HG03095 (cell line): ENCODE measurements around the gene GOLT1A.

Source experiments
- ATAC-seq: cut with Tn5 transposase; IDR thresholded peaks from one replicate; pipeline ENCODE4 v1.9.1; 2021; ENCODE audit warnings: moderate library complexity; ENCODE audit not compliant: unreplicated experiment

The GOLT1A gene, protein sequence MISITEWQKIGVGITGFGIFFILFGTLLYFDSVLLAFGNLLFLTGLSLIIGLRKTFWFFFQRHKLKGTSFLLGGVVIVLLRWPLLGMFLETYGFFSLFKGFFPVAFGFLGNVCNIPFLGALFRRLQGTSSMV

DNA sequence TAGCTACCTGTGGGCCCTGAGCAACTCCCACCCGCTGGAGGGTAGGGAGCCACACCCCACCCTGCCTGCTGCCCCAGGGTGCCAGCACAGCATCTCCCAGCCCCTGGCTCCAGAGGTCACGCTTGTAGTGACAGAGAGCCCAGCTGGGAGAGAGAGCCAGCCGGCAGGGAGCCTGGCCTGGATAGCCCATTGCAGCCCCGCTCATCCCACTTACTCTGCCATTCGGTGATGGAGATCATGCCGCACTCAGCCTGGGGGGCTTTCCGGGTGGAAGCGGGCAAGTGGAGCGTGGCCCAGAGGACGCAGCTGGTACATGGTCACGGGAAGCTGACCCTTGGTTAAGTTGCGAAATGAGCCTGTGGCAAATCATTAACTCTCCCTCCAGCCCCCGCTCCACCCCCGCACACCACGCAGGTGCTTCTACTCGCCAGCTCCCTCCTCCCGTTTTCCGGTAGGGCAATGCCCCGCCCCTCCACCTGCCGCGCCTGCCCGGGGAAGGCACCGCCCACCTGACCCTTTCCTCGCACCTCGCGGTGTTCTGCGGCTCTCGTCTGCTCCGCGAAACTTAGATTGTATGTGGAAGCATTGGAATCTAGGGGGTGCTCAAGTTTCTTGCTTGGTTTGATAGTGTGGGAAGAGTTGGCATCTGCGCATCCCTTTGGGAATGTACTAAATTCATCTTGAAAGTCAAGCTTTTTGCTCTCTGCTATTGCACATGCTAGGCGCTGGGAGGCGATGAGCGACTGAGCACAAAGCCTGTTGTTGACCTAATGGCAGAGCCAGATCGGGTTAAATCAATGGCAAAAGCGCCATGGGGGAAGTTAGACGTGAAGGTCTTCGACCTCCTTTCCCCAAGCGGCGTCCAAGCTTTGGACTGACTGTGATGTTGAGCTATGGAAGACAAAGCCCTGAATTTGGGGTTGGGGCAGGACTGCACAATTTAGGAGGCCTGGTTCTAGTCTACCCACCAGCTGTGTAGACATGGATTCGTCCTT, at the start of gene GOLT1A:
GOLT1A (minus strand) TSS at position 321 of the 995 bp plus-strand sequence; CDS start at position 239, 82 bp downstream.
- peak; percentile 67 for ATAC-seq

DNA sequence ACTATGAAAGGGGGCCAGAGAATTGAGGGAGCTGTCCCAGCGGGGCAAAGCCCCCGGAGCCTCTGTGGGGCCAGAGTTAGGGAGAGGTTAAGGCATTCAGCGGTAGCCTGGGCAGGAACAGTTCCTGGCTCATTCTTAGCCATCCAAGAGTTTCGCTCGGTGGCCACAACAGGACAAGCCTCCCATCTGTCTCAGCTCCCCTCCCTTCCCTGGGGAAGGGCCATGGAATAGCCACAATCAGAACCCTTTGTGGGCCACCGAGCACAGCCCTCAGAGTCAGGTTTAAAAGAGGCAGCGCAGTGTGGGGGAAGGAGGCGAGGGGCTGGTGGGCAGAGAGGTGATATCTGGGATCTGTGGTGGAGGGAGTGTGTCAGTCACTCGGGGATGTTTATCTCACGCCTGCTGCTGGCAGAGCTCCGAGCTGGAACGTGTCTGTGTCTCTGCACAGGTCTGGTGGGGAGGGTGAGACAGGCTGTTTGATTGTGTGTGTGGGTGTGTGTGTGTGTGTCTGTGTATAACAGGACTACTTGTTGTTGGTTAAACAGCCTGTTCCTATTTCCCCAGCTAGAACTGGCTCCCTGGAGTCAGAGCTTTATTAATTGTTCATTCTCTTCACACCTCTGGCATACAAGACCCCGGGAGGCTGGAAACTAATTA, 49.6 kb upstream of the GOLT1A start:
- no peak for ATAC-seq

DNA sequence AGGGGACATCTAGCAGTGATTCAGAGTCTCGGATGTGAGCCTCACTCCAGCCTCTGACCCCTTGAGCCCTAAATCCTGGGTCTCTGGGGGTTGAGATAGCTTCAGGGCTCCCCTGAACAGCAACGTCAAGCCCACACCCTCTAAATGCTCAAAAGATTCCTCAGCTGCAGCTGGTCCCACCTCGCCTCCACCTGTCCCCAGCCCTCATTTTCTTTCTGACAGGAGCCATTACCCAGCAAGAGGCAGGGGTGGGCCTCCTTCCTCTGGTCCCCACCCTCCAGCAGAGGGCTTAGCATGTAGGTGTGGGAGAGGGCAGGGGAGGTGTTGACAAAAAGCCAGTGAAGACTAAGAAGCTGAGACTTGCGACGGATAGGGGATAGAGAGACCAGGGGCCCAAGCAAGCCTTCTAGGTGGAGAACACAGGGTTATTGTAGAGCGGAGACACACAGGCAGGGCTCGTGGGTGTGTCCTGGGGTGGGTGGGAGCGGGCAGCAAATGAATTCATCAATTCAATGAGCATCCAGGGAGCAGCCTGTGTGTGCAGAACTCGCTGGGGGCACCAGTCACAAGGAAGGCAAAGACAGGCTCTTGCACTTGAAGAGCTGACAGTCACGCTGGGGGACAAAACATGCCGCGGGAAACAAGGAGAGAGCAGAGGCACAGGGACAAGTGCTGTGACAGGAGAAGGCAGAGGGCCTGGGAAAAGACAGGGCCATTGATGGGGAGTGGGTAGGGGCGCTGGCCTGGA, 48.9 kb upstream of the GOLT1A start:
- no peak for ATAC-seq

DNA sequence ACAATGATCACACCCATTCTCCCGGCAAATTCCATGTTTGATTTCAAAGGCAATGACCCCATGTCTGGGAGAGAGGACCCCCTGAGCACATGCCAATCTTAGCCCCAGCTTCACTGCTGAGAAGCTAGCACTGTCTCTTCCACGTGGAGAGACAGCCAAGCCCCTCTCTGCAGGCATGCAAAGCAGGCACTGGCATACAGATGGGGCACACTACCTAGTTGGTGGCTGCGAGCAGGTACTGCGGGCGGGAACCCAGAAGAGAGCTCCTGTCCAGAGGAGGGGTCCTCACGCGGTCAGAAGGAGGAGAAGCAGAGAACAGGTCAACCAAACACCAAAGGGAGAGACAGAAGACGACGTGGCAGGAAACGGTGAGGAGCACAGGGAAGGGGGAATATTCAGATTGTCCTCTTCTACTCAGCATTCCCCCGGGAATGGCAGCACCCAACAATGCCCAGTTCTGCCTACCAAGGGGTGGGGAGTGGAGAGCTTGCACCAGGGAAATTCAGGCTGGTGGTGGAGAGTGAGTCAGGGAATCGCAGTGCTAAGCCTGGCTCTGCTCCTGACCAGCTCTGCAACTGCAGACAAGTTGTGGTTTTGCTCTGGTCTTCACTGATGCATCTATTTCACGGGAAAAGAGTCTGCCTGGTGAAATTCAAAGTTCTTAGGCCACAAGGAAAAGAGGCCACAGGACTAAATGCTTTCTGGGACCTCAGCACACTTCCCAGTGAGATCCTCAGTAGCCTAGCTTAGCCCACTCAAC, 48.1 kb upstream of the GOLT1A start:
- no peak for ATAC-seq

DNA sequence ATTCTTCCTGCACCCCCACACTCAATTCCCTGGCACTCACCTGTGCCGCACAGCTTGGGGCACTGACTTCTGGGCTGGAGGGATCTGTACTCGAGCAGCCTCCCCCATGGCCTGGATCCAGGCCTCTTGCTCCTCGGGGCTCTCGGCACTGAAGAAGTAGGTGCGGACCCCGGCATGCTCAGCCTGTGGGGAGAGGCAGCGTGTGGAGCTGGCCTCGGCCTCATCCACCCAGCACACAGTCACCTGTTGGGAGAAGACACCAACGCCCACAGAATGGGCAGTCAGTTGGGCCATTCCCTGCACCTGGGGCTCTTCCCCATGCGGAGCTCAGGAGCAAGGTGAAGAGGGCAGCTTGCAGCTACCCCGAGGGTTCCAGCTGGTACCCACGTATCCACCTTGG, 47.5 kb upstream of the GOLT1A start:
- ATAC-seq: no peak

DNA sequence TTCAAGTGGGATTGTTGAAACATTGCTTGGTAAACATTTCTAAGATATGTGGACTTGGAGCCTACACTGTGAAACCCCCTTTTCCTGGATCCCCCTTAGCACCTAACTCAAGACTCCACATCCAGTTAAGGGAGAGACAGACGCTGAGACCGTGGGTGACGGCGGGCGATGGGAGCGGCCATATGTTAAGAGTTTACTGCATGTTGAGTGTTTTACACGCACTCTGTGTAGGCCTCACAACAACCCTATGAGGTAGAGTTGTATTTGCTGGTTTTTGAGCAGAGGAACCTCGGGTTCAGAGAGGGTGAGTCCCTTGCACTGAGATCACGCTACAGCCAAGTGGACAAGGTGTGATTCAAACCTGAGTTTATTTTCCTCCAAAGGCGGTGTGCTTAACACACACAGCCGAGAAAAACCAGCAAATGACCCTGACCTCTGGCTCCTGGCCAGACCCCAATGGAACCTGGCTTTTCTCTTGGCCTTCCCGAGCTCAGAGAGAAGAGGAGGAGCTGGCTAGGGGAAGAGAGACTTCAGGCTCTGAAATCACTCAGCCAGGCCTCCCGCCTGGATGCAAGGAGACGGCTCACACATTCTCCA, 46.9 kb upstream of the GOLT1A start:
- no peak for ATAC-seq

DNA sequence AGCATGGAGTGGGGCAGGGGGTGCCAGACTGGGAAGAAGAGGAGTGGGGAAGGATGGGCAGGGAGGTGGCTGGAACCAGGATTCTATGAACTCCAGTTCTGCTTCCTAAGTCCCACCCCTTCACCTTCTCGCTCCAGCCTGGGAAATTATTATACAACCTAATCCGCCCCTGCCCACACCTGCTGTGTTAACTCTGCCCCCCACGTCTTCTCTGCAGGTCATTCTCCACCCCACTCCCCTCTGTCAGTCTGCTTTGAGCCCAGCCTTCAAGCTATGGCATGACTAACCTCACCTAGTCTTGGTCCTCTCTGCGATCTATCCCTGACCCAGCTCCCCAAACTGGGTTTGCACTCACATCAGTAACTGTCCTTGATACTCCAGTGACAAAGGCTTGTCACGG, 46.0 kb upstream of the GOLT1A start:
- ATAC-seq: no peak

DNA sequence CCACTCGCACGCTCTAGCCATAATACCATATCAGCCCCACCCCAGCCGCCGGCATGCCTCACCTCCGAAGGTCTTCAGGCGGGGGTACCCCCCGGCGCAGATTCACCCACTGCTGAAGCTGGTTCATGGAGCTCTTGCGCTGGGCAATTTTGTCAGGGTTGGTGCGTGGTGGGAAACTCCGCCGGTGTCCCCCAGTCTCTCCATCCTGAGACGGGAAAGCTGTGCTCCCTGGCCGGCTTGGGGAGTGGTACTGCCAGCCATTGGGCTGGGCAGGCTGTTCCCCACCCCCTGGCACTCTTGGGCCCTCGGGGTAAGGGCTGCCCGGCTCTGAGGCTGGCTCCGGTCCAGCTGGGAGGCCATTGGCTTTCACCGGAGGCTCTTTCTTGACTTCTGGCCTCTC, 45.4 kb upstream of the GOLT1A start:
- no peak for ATAC-seq

DNA sequence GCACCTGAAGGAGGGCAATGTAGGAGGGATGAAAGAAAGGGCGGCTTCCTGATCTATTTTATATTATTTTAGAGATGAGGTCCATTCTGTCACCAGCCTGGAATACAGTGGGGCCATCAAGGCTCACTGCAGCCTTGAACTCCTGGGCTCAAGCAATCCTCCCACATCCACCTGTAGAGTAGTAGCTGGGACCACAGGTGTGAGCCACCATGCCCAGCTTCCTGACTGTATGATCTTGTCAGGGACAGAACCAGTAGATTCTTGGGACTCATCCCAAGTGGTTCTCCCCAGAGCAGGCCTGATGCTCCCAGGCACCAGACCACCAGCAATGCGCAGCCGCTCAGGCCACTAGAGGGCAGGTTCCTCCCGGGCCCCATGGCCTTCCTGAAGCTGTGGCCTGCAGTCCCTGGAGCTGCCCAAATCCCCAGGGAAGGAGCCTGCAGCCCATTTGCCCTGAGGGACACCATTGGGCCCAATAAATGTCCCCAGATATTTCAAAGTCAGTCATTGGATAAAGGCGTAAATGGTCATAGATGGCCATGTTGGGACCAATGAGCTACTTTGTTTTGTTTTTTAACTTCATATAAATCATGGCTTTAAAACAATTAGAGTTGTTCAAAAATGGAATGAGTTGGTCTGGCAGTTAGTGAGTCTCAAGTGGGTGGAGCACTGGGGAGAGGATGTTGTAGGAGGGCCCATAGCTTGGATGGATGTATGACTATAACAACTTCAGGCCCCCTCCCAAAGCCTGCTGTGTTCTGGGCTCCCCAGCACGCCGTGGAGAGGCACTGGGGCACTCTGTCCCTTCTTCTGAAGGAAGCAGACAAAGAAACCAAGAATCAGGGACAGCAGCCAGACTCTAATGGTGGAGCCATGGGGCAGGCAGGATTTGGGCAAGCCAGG, 44.7 kb upstream of the GOLT1A start:
- no peak for ATAC-seq

DNA sequence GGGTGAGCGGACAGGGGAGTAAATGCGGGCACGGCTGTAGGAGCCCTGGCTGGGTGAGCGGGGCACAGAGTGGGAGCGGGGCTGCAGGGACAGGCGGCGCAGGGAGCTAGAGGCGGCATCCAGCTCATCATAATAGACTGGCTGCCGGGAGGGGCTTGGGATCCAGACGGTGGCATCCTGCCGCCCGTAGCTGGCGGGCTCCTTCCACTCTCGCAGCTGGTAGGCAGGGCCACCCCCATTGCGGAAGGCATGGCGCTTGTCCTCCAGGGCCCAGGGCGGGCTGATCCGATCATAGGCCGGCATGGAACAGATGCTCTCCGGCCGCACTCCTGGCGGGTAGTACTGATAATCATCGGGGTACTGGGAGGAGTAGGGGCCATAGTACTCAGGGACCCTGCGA, 43.7 kb upstream of the GOLT1A start:
- ATAC-seq: no peak

DNA sequence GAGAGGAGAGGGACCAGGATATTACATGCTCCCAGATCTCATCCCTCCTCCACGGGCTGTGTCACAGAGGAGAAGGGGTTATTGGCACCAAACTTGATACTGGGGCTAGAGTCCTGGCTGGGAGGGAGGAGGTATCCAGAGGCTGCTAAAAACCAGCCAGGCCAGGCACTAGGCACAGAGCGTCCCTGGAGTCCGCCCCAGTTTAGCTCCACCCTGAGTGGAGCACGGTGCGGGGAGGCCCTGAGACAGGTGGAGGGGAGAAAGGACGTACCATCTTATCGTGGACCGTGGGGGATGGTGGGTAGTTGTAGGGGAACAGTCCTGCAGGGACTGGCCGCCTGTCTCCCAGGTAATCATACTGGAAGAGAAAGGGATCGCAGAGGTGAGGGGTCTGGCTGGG, 42.7 kb upstream of the GOLT1A start:
- ATAC-seq: no peak

DNA sequence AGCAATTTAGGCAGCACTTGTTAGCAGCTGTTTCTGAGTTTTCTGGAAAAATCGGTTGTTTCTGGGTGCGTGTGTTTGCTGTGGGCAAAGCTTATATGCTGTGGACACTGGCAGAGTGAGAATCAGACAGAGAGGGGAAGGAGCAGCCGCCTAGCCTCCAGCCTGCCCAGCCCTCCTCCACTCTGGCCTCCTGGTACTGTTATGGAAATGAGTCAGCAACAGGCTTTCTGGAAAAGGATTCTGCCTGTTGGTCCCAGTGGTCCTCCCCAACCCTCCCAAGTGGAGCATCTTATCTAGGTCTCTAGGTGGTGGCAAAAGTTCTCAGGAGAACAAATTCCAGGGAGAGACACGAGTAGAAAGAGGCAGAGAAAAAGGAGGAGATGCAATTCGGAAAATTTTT, 42.2 kb upstream of the GOLT1A start:
- ATAC-seq: no peak

DNA sequence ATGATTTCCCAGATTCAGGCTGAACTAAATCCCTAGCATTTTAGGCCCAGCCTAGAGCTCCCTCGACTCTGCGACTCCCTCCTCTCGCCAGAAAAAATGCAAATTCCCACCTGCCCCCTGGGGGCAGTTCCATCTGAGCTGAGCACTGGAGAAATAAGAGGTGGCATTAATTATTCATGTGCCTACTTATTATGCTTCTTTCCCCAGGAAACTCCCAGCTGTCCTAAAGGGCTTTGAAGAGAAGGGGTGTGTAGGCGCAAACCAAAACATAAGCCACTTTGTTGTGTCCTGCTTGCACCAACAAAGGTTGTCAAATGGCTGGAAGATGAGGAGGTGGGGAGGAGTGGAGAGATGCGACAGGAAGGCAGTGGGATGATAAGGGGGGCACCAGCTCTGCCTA, 41.4 kb upstream of the GOLT1A start:
- ATAC-seq: no peak

DNA sequence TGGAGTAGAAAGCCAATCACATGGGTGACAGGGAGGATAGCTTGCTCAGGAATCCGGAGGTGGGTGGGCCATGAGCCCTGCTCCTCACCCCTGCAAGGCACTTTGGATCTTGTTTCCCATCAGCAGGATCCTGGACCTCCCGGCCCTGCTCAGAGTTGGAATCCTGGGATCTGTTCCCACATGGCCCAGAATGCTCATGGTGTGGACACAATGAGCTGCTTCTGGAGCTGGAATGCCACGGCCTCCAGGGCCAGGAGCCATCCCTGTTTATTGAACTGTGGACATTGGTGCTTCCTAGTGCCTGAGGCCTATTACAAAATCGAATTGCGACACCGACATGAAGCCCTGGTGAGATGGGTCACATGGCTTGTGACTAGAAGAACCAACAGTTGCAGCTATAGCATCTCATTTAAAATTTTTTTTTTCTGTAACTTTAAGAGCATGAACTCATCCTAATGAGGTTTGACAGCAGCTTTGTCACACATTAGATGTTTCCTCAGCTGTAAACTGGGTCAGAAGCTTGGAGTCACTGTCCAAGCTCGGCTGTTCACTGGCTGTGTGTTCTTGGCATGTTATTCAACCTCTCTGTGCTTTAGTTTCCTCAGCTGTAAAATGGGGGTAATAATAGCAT, 40.4 kb upstream of the GOLT1A start:
- no peak for ATAC-seq

DNA sequence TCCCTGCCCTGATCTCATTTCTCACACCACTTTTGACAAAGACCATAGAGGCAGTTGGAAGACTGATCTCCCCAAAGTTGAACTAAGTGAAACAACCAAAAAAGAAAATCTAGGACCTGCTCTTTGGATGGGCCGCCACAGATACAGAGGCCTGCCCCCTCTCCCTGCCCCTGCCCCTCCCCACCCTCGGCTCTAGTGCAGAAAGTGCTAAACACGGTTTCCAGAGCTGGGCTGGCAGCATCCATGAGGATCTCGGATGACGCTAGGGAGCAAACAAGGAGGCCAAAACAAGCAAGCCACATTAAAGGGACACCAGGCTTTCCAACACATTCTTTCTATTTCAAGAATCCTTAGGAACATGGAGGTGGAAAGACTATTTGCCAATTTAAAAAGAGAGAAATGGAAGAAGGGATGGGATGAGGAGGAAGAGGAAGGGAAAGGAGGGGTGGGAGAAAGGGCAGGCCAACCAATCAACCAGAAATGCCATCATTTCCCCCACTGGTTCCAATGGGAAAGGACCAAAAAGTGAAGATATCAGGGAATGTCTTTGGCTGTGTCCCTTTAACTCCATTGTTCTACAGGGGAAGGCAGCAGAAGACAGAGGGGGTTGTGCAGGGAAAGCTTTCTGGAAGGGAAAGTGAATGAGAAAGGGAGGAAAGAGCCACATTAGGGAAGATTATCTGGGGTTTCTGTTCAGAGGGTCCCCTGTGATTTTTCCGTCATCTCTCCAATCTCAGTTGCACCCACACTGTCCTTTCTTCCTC, 38.3 kb upstream of the GOLT1A start:
- no peak for ATAC-seq

DNA sequence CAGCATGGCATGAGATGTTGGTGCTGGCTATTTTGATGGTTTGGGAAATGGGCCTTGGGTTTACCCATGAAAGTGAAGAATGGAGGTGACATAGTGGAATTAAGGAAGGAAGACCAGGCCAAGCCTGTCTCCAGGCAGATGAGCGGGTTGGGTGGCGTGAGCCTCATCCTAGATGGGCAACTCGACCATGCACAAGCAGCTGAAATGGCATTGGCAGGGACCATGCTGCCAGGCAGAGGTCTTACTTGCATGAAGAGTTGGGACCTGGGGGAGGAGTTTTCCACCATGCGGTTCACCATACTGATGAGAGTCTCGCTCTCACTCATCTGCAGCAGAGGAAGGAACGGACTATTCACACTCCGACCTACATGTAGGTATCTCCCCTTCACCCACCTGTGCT, 37.5 kb upstream of the GOLT1A start:
- ATAC-seq: no peak

DNA sequence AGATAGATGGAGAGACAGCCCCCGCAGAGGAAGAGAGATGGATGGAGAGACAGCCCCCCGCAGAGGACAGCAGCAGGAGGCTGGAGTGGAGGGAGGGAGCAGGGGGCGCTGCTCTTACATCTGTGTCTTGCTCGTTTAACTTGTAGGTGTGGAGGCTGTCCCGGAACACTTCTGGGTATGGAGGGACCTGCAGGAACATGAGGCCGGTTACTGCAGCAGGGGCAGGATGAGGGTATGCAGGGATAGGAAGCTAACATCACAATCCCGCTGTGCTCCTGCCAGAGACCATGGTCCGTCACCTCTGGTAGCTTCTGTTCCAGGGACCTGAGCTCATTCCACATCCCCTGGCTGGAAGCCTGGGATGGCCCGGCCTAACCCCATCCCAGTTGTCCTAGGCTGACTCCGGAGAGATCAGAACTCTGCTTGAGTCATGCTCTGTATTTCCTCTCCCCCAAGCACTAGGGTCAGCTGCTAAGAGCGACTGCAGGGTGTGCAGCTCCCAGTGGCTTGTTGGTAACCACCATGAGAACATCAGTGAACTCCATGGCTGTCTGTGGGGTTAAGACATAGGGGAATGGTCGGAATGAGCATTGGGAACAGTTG, 36.7 kb upstream of the GOLT1A start:
- no peak for ATAC-seq
